Measurements from ENCODE around the gene CRYBG2. TPM values are rescaled to one million over a fixed set of nuclear protein-coding genes. Genes with fewer than 3 reads are reported as not detected.
A peak's percentile ranks its signal among the peaks of the same experiment; 100 is the strongest.

The CRYBG2 gene
- polyA plus RNA-seq, 1 donor (not counting 4 experiments of a cell fraction or from before 2014, with no cell fraction given) = 7.9 TPM

- peaks cover 41% of the 10 kb centered on the region for H3K4me1 ChIP-seq (ENCODE audit: control insufficient read depth, extremely low read depth, insufficient read depth, low read length)
- no peak for FAIRE-seq
Observed at GRCh38 chr1:26349877-26350244, 4.1 kb downstream of the CRYBG2 start.

GRCh38 chr1:26349188-26349876 is 4.6 kb downstream of the CRYBG2 start:
- DNase-seq (ENCODE audit: low read depth, low spot score) (no peak), FAIRE-seq (no peak)
- dilution Hi-C loops (cut with MboI; ENCODE audit: extremely low pct_ligation_motif_present, low sequenced_read_pairs) = no loop called here
- Histone ChIP-seq H3K27ac (ENCODE audit: control insufficient read depth, insufficient read depth, low read length) (no peak overlapping the region), H3K4me1 (ENCODE audit: control insufficient read depth, extremely low read depth, insufficient read depth, low read length) (peaks cover 38% of the 10 kb centered on the region), H3K4me2 (ENCODE audit: control insufficient read depth, extremely low read depth, insufficient read depth, low read depth, low read length) (peak overlapping the region; percentile 7), H3K9ac (ENCODE audit: control insufficient read depth, extremely low read depth, insufficient read depth, low read length) (no peak overlapping the region), H3K4me3 (ENCODE audit: control insufficient read depth in 2 of 3, extremely low read depth in 1 of 3, insufficient read depth in 2 of 3, low read depth in 1 of 3, low read length in 3 of 3) (no peak overlapping the region), H4K20me1 (ENCODE audit: control insufficient read depth, extremely low read depth, insufficient read depth, low read length) (no peaks in the 10 kb centered on the region), H3K27me3 (ENCODE audit: control insufficient read depth, extremely low read depth, insufficient read depth, low read length) (no peaks in the 10 kb centered on the region), H2AFZ (ENCODE audit: control insufficient read depth, low read length) (no peak overlapping the region), H3K9me3 (ENCODE audit: control insufficient read depth, low read depth, low read length) (no peaks in the 10 kb centered on the region), H3K9me1 (ENCODE audit: control insufficient read depth, extremely low read depth, insufficient read depth, low read length) (peaks cover 3% of the 10 kb centered on the region), H3K36me3 (ENCODE audit: control insufficient read depth in 2 of 2, extremely low read depth in 1 of 2, insufficient read depth in 2 of 2, low read length in 2 of 2) (peaks cover 0 to 11% of the 10 kb centered on the region in 2 experiments), H3K79me2 (ENCODE audit: control insufficient read depth, insufficient read depth, low read length) (no peaks in the 10 kb centered on the region)
- no peak for TF ChIP-seq EZH2 (IDR thresholded peaks at IDR 0.05; ENCODE audit: low read length)
- TF ChIP-seq CTCF (optimal IDR thresholded peaks at IDR 0.05 in 1 of 3, IDR thresholded peaks at IDR 0.05 in 1 of 3, conservative IDR thresholded peaks at IDR 0.05 in 1 of 3; ENCODE audit: extremely low read depth in 1 of 3, insufficient read depth in 2 of 3, low read length in 3 of 3) = no peak

More at GRCh38 chr1:26349877-26350244, 4.1 kb downstream of the CRYBG2 start:
- no peak overlapping the region for H3K9ac ChIP-seq (ENCODE audit: control insufficient read depth, extremely low read depth, insufficient read depth, low read length)
- peaks cover 3% of the 10 kb centered on the region for H3K9me1 ChIP-seq (ENCODE audit: control insufficient read depth, extremely low read depth, insufficient read depth, low read length)
- H3K4me3 ChIP-seq (ENCODE audit: control insufficient read depth in 2 of 3, extremely low read depth in 1 of 3, insufficient read depth in 2 of 3, low read depth in 1 of 3, low read length in 3 of 3) = no peak overlapping the region
- TF ChIP-seq CTCF (optimal IDR thresholded peaks at IDR 0.05 in 1 of 3, IDR thresholded peaks at IDR 0.05 in 1 of 3, conservative IDR thresholded peaks at IDR 0.05 in 1 of 3; ENCODE audit: extremely low read depth in 1 of 3, insufficient read depth in 2 of 3, low read length in 3 of 3) (no peak), EZH2 (IDR thresholded peaks at IDR 0.05; ENCODE audit: low read length) (no peak)
- H3K27ac ChIP-seq (ENCODE audit: control insufficient read depth, insufficient read depth, low read length) = no peak overlapping the region
- H3K27me3 ChIP-seq (ENCODE audit: control insufficient read depth, extremely low read depth, insufficient read depth, low read length) = no peaks in the 10 kb centered on the region
- no peaks in the 10 kb centered on the region for H3K79me2 ChIP-seq (ENCODE audit: control insufficient read depth, insufficient read depth, low read length)
- no peaks in the 10 kb centered on the region for H3K9me3 ChIP-seq (ENCODE audit: control insufficient read depth, low read depth, low read length)
- no peak overlapping the region for H2AFZ ChIP-seq (ENCODE audit: control insufficient read depth, low read length)
- no peak for DNase-seq (ENCODE audit: low read depth, low spot score)
- dilution Hi-C loops (cut with MboI; ENCODE audit: extremely low pct_ligation_motif_present, low sequenced_read_pairs) = no loop called here
- no peaks in the 10 kb centered on the region for H4K20me1 ChIP-seq (ENCODE audit: control insufficient read depth, extremely low read depth, insufficient read depth, low read length)
- no peak overlapping the region for H3K4me2 ChIP-seq (ENCODE audit: control insufficient read depth, extremely low read depth, insufficient read depth, low read depth, low read length)
- H3K36me3 ChIP-seq (ENCODE audit: control insufficient read depth in 2 of 2, extremely low read depth in 1 of 2, insufficient read depth in 2 of 2, low read length in 2 of 2) = peaks cover 0 to 11% of the 10 kb centered on the region in 2 experiments
